Measurements from ENCODE around the gene PAN3.

- TF ChIP-seq EZH2 (IDR thresholded peaks at IDR 0.05) = no peak
- no peak for TF ChIP-seq CTCF (IDR thresholded peaks at IDR 0.05)
Measured at GRCh38 chr13:28218679-28219078, 80.3 kb downstream of the PAN3 start.

Data from neural progenitor cell (in vitro differentiated cells).